ENCODE measurements around the gene MPG. TPM values are rescaled to one million over a fixed set of nuclear protein-coding genes. Genes with fewer than 3 reads are reported as not detected.
A peak's percentile ranks its signal among the peaks of the same experiment; 100 is the strongest.

The MPG gene
- total RNA-seq, 2 donors from 2014 or later = 45.6 to 51.9 TPM

GRCh38 chr16:94918-95265, 16.9 kb downstream of the MPG start:
- Mint-ChIP-seq H3K9me3 (no peaks in the 10 kb centered on the region), H3K27me3 (no peaks in the 10 kb centered on the region), H3K27ac (no peak overlapping the region), H3K4me1 (no peaks in the 10 kb centered on the region), H3K4me3 (no peak overlapping the region), H3K36me3 (ENCODE audit: low read depth) (peaks cover 18% of the 10 kb centered on the region)
- ATAC-seq (replicated peaks) = no peak

DNA sequence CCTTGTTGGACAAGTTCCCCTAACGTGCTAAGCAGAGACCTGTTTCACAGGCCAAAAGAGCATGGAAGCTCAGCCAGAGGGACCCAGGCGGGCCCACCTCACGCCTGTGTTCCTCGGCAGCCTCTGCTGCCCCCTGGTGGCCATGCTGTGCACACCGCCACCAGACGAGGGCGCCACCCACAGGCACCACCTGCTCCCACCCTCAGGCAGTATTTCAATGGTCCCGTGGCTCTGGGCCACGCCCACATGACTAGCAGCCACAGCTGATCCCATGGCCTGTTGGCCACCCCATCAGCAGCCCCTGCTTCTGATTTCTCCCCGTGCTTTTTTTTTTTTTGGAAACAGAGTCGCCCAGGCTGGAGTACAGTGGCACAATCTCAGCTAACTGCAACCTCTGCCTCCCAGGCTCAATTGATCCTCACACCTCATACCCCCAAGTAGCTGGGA, 18.9 kb downstream of the MPG start:
- Mint-ChIP-seq H3K4me3 (no peak overlapping the region), H3K9me3 (no peaks in the 10 kb centered on the region), H3K27me3 (no peaks in the 10 kb centered on the region), H3K36me3 (ENCODE audit: low read depth) (peaks cover 20% of the 10 kb centered on the region), H3K27ac (no peak overlapping the region), H3K4me1 (no peaks in the 10 kb centered on the region)
- ATAC-seq (replicated peaks) = peak; percentile 97

GRCh38 chr16:97822-98221, 19.8 kb downstream of the MPG start:
- H3K27ac Mint-ChIP-seq = no peak overlapping the region
- H3K4me3 Mint-ChIP-seq = no peak overlapping the region
- no peaks in the 10 kb centered on the region for H3K27me3 Mint-ChIP-seq
- H3K36me3 Mint-ChIP-seq (ENCODE audit: low read depth) = peaks cover 25% of the 10 kb centered on the region
- ATAC-seq (replicated peaks) = no peak
- H3K9me3 Mint-ChIP-seq = no peaks in the 10 kb centered on the region
- H3K4me1 Mint-ChIP-seq = no peaks in the 10 kb centered on the region

- Mint-ChIP-seq H3K27me3 (no peaks in the 10 kb centered on the region), H3K27ac (no peak overlapping the region), H3K36me3 (ENCODE audit: low read depth) (peaks cover 46% of the 10 kb centered on the region), H3K9me3 (no peaks in the 10 kb centered on the region), H3K4me1 (no peaks in the 10 kb centered on the region), H3K4me3 (no peak overlapping the region)
- ATAC-seq (replicated peaks) = no peak
Measured at GRCh38 chr16:100989-101388, 23.0 kb downstream of the MPG start.

- no peak for ATAC-seq (replicated peaks)
- Mint-ChIP-seq H3K27ac (no peak overlapping the region), H3K4me1 (no peaks in the 10 kb centered on the region), H3K4me3 (no peak overlapping the region), H3K36me3 (ENCODE audit: low read depth) (peaks cover 46% of the 10 kb centered on the region), H3K27me3 (no peaks in the 10 kb centered on the region), H3K9me3 (no peaks in the 10 kb centered on the region)
Measured at GRCh38 chr16:101586-101985, 23.6 kb downstream of the MPG start.

DNA sequence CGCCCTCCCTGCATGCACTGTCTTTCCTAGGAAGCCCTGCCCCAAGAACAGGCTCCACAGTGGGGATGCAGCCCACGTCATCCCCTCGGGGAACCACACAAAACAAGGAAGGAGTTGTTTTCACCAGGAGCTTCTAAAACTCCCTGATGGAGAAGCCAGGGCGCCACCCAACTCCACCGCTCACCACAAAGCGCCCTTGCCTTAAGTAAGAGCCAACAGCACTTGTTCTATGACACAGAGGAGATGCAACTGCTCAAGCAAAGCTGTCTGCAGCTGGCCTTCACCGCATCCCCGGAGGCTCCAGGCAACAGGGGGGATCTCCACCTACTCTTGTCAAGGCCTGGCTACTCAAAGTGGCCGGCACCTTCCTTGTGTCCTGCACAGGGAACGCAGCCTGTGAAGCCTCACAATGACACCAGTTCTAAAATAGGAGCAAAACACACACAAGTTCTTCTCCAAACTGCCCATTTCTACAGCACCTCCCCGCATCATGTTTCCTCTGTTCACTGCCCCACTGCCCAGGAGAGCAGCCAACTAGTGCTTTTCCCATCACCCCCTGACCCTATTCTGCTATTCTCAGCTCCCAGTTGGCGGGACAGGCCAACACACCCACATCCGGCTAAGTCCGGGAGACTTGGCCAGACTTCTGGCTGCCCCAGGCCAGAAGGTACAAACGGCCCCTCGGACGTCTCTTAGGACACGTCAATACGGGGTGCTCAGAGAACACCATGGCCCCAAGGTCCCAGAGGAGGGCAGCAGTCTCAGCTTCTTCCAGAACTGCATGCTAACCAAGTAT, 24.2 kb downstream of the MPG start:
- ATAC-seq (replicated peaks) = no peak
- Mint-ChIP-seq H3K9me3 (no peaks in the 10 kb centered on the region), H3K4me3 (no peak overlapping the region), H3K27ac (no peak overlapping the region), H3K27me3 (no peaks in the 10 kb centered on the region), H3K4me1 (no peaks in the 10 kb centered on the region), H3K36me3 (ENCODE audit: low read depth) (peaks cover 53% of the 10 kb centered on the region)

- Mint-ChIP-seq H3K27ac (no peak overlapping the region), H3K36me3 (ENCODE audit: low read depth) (peaks cover 62% of the 10 kb centered on the region), H3K9me3 (no peaks in the 10 kb centered on the region), H3K4me1 (no peaks in the 10 kb centered on the region), H3K4me3 (no peak overlapping the region), H3K27me3 (no peaks in the 10 kb centered on the region)
- no peak for ATAC-seq (replicated peaks)
Measured at GRCh38 chr16:104355-104754, 26.3 kb downstream of the MPG start.

GRCh38 chr16:104928-105327, 26.9 kb downstream of the MPG start:
- Mint-ChIP-seq H3K27me3 (no peaks in the 10 kb centered on the region), H3K4me1 (no peaks in the 10 kb centered on the region), H3K9me3 (no peaks in the 10 kb centered on the region), H3K36me3 (ENCODE audit: low read depth) (peaks cover 65% of the 10 kb centered on the region), H3K4me3 (no peak overlapping the region), H3K27ac (no peak overlapping the region)
- no peak for ATAC-seq (replicated peaks)

- ATAC-seq (replicated peaks) = no peak
- H3K27me3 Mint-ChIP-seq = no peaks in the 10 kb centered on the region
- H3K27ac Mint-ChIP-seq = no peak overlapping the region
- H3K9me3 Mint-ChIP-seq = no peaks in the 10 kb centered on the region
- H3K4me3 Mint-ChIP-seq = no peak overlapping the region
- H3K4me1 Mint-ChIP-seq = no peaks in the 10 kb centered on the region
- H3K36me3 Mint-ChIP-seq (ENCODE audit: low read depth) = peaks cover 61% of the 10 kb centered on the region
Measured at GRCh38 chr16:105521-105920, 27.5 kb downstream of the MPG start.

- H3K36me3 Mint-ChIP-seq (ENCODE audit: low read depth) = peaks cover 62% of the 10 kb centered on the region
- H3K27me3 Mint-ChIP-seq = no peaks in the 10 kb centered on the region
- H3K9me3 Mint-ChIP-seq = no peaks in the 10 kb centered on the region
- no peak overlapping the region for H3K4me3 Mint-ChIP-seq
- H3K27ac Mint-ChIP-seq = no peak overlapping the region
- no peaks in the 10 kb centered on the region for H3K4me1 Mint-ChIP-seq
- peak; percentile 82 for ATAC-seq (replicated peaks)
Measured at GRCh38 chr16:106623-107324, 28.7 kb downstream of the MPG start.

GRCh38 chr16:112153-112840, 34.3 kb downstream of the MPG start:
- Mint-ChIP-seq H3K27me3 (no peaks in the 10 kb centered on the region), H3K4me3 (no peak overlapping the region), H3K36me3 (ENCODE audit: low read depth) (peaks cover 68% of the 10 kb centered on the region), H3K9me3 (no peaks in the 10 kb centered on the region), H3K4me1 (peaks cover 4% of the 10 kb centered on the region), H3K27ac (peak overlapping the region; percentile 74)
- ATAC-seq (replicated peaks) = no peak

DNA sequence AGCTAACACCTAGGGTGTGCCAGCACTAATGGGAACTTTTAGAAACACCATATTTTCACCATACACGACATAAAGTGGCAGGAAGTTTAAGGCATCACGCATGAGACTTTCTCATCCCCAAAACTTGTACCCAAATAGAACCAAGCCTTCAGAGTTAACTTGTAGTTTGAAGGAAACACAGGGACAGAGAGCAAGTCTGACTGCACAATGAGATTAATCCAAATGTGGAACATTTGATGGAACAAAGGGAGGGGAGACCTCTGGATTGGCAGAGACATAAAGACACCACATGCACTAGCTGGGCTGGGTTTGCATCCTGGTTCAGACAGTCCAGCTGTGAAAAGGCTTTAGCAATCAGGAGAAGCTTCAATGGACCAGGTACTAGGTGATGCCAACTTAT, 36.3 kb downstream of the MPG start:
- no peaks in the 10 kb centered on the region for H3K27me3 Mint-ChIP-seq
- H3K36me3 Mint-ChIP-seq (ENCODE audit: low read depth) = peaks cover 54% of the 10 kb centered on the region
- no peak overlapping the region for H3K27ac Mint-ChIP-seq
- no peak overlapping the region for H3K4me3 Mint-ChIP-seq
- H3K4me1 Mint-ChIP-seq = peaks cover 4% of the 10 kb centered on the region
- H3K9me3 Mint-ChIP-seq = no peaks in the 10 kb centered on the region
- ATAC-seq (replicated peaks) = no peak

- no peak overlapping the region for H3K27ac Mint-ChIP-seq
- H3K9me3 Mint-ChIP-seq = no peaks in the 10 kb centered on the region
- no peak overlapping the region for H3K4me3 Mint-ChIP-seq
- no peaks in the 10 kb centered on the region for H3K27me3 Mint-ChIP-seq
- H3K4me1 Mint-ChIP-seq = peaks cover 4% of the 10 kb centered on the region
- ATAC-seq (replicated peaks) = no peak
- peaks cover 48% of the 10 kb centered on the region for H3K36me3 Mint-ChIP-seq (ENCODE audit: low read depth)
Measured at GRCh38 chr16:116015-116414, 38.0 kb downstream of the MPG start.

GRCh38 chr16:117379-118365, 39.6 kb downstream of the MPG start:
- Mint-ChIP-seq H3K9me3 (no peaks in the 10 kb centered on the region), H3K4me3 (no peak overlapping the region), H3K36me3 (ENCODE audit: low read depth) (peaks cover 38% of the 10 kb centered on the region), H3K4me1 (peaks cover 4% of the 10 kb centered on the region), H3K27ac (no peak overlapping the region), H3K27me3 (no peaks in the 10 kb centered on the region)
- ATAC-seq (replicated peaks) = peak; percentile 55

All from activated T-helper 17 cell treated with anti-CD3 and anti-CD28 coated beads, Interleukin-2, amount 50 U/mL, for 72 hours (primary cell).